K562 (cell line): ENCODE results near the gene KCNQ2. TPM values are rescaled to one million over a fixed set of nuclear protein-coding genes. Genes with fewer than 3 reads are reported as not detected.

ENCODE experiments used
- ATAC-seq: fragments of 200-7000 bp; cut with Tn5 transposase; 3 replicates; pipeline ENCODE4 v1.9.1; 2020; ENCODE audit warnings: moderate library complexity
- BruUV-seq: library from RNA; stranded (reverse); fragments of 400-500 nt; replicated peaks from 2 replicates; lab custom pipeline; 2021; lab: Mats Ljungman, UMichigan
- CTCF ChIA-PET: fragments of 300-600 bp; formaldehyde crosslinking; extraction: SDS; loops from one replicate; lab custom pipeline; 2021; ENCODE audit warnings: low intra/inter-chr PET ratio; lab: Yijun Ruan, JAX
- POLR2A ChIA-PET: fragments of 300-600, 350-650 bp; sonication (Branson Sonifier 250); formaldehyde crosslinking; extraction: SDS; loops from one replicate; lab custom pipeline; 2021; ENCODE audit warnings: antibody characterized with exemption, inconsistent platforms; lab: Yijun Ruan, JAX
- DNase-seq, 4 experiments: peaks; one replicate each; pipeline versions ENCODE4 v3.0.0 to v3.0.0-alpha.2; 2011 to 2018; ENCODE audit warnings: low spot score in 3 of 4, mixed read lengths in 3 of 4; ENCODE audit errors: extremely low read depth in 1 of 4
- FAIRE-seq: peaks from 2 replicates; lab custom pipeline; 2011; peaks lifted over from hg19 to GRCh38; lab: Jason Lieb, UNC
- H2AFZ ChIP-seq: 2 replicates; pipeline ENCODE4 v1.6.0; 2011; ENCODE audit warnings: low read depth, low read length, control low read depth, inconsistent platforms
- H3K27ac ChIP-seq: fragments of 200-600 bp; 3 replicates; pipeline ENCODE4 v1.8.0; 2011; ENCODE audit warnings: low read depth, mild to moderate bottlenecking, control low read depth, inconsistent platforms, low read length, moderate library complexity, mixed read lengths; ENCODE audit errors: extremely low read depth
- H3K27me3 ChIP-seq, 2 experiments: fragments of 300-600 bp in 1 of 2; 2 replicates in 1 of 2; 3 replicates in 1 of 2; pipeline versions ENCODE4 v1.6.0 to v1.8.0; 2011; ENCODE audit warnings: inconsistent platforms in 2 of 2, low read length in 2 of 2, mild to moderate bottlenecking in 1 of 2, mixed read lengths in 1 of 2, moderate library complexity in 1 of 2; ENCODE audit not compliant: control insufficient read depth in 2 of 2, insufficient read depth in 2 of 2
- H3K36me3 ChIP-seq: fragments of 300-600 bp; 3 replicates; pipeline ENCODE4 v1.8.0; 2011; ENCODE audit warnings: mild to moderate bottlenecking, low read length, inconsistent platforms; ENCODE audit not compliant: control insufficient read depth, insufficient read depth
- H3K4me1 ChIP-seq, 2 experiments: fragments of 200-600 bp in 1 of 2; replicated peaks in 1 of 2; 2 replicates in 1 of 2; 3 replicates in 1 of 2; pipeline versions ENCODE4 v1.5.1 to v1.8.0; 2011; ENCODE audit warnings: inconsistent platforms in 2 of 2, low read length in 2 of 2, mild to moderate bottlenecking in 1 of 2, mixed read lengths in 1 of 2, moderate library complexity in 1 of 2; ENCODE audit not compliant: control insufficient read depth in 2 of 2, insufficient read depth in 2 of 2
- H3K4me2 ChIP-seq: 2 replicates; pipeline ENCODE4 v1.6.1; 2011; ENCODE audit warnings: low read length, control low read depth, inconsistent platforms, mixed read lengths; ENCODE audit not compliant: insufficient read depth
- H3K4me3 ChIP-seq: fragments of 200-600 bp; sonication (generic), shearing (Covaris generic); 2 replicates; pipeline ENCODE4 v1.5.1; 2016; ENCODE audit warnings: control low read depth, inconsistent platforms
- H3K79me2 ChIP-seq: fragments of 200-600 bp; 3 replicates; pipeline ENCODE4 v1.8.0; 2011; ENCODE audit warnings: low read length, inconsistent platforms; ENCODE audit not compliant: control insufficient read depth, insufficient read depth
- H3K9ac ChIP-seq, 2 experiments: 2 replicates each; pipeline versions ENCODE4 v1.6.0 to v1.6.1; 2011; ENCODE audit warnings: low read depth in 2 of 2, low read length in 2 of 2, control low read depth in 1 of 2, inconsistent platforms in 1 of 2, mild to moderate bottlenecking in 1 of 2, mixed read lengths in 1 of 2; ENCODE audit not compliant: insufficient read depth in 1 of 2
- H3K9me1 ChIP-seq: one replicate; pipeline ENCODE4 v1.6.0; 2011; ENCODE audit warnings: inconsistent platforms, mild to moderate bottlenecking, low read length, moderate library complexity; ENCODE audit not compliant: control insufficient read depth, insufficient read depth
- H3K9me3 ChIP-seq: replicated peaks from 2 replicates; pipeline ENCODE4 v1.5.1; 2011; ENCODE audit warnings: low read depth, low read length, inconsistent platforms; ENCODE audit not compliant: control insufficient read depth, insufficient read depth
- H4K20me1 ChIP-seq: replicated peaks from 2 replicates; pipeline ENCODE4 v1.6.1; 2011; ENCODE audit warnings: low read length, inconsistent platforms, mixed read lengths; ENCODE audit not compliant: control insufficient read depth, insufficient read depth
- AFF4 ChIP-seq: sonication (generic); formaldehyde crosslinking; IDR thresholded peaks from 2 replicates; pipeline ENCODE4 v1.8.0; 2023; ENCODE audit warnings: mild to moderate bottlenecking, missing genetic modification reagents
- CBFA2T2 ChIP-seq: fragments of 450-650 bp; conservative IDR thresholded peaks from 2 replicates; pipeline ENCODE4 v1.6.1; 2017; ENCODE audit warnings: mild to moderate bottlenecking
- CEBPG ChIP-seq, 3 experiments: fragments of 200-800 bp in 1 of 3; sonication (Bioruptor generic) in 1 of 3; sonication (generic) in 1 of 3; formaldehyde crosslinking in 1 of 3; IDR thresholded peaks in 2 of 3; conservative IDR thresholded peaks in 1 of 3; 2 replicates each; pipeline versions ENCODE4 v1.6.1 to v1.8.0; 2016 to 2022; ENCODE audit warnings: missing compliant biosample characterization in 2 of 3, missing genetic modification characterization in 2 of 3, mild to moderate bottlenecking in 1 of 3, missing genetic modification reagents in 1 of 3
- CHCHD3 ChIP-seq: fragments of 250-450 bp; sonication (Bioruptor Pico); IDR thresholded peaks from 2 replicates; pipeline ENCODE4 v2.1.2; 2022; ENCODE audit warnings: mild to moderate bottlenecking
- HMG20B ChIP-seq: fragments of 250-450 bp; sonication (Bioruptor Pico); IDR thresholded peaks from 2 replicates; pipeline ENCODE4 v1.5.0; 2021; ENCODE audit warnings: mild to moderate bottlenecking
- HNRNPK ChIP-seq: fragments of 200-400 bp; formaldehyde crosslinking; IDR thresholded peaks from one replicate; pipeline ENCODE4 v1.6.1; 2018; ENCODE audit warnings: mild to moderate bottlenecking, low read depth, low read length; ENCODE audit not compliant: poor library complexity, severe bottlenecking
- NR4A1 ChIP-seq, 2 experiments: fragments of 250-450 bp in 1 of 2; fragments of 450-650 bp in 1 of 2; sonication (Bioruptor Pico) in 1 of 2; IDR thresholded peaks; 2 replicates each; pipeline versions ENCODE4 v1.4.0 to v1.6.1; 2016 to 2020; ENCODE audit warnings: mild to moderate bottlenecking in 2 of 2, missing compliant biosample characterization in 1 of 2, missing genetic modification characterization in 1 of 2, moderate library complexity in 1 of 2
- PCBP1 ChIP-seq: fragments of 200-400 bp; formaldehyde crosslinking; IDR thresholded peaks from 2 replicates; pipeline ENCODE4 v1.6.1; 2018; ENCODE audit warnings: mild to moderate bottlenecking, low read depth, low read length; ENCODE audit not compliant: poor library complexity, severe bottlenecking
- PHF8 ChIP-seq: fragments of 200-600 bp; sonication (generic); IDR thresholded peaks from 2 replicates; pipeline ENCODE4 v1.6.1; 2012; ENCODE audit warnings: mixed run types, mild to moderate bottlenecking, inconsistent platforms, low read length, moderate library complexity, borderline replicate concordance
- SAFB2 ChIP-seq: fragments of 200-400 bp; formaldehyde crosslinking; IDR thresholded peaks from 2 replicates; pipeline ENCODE4 v1.6.1; 2018; ENCODE audit warnings: borderline replicate concordance, low read length, low read depth, moderate library complexity; ENCODE audit not compliant: severe bottlenecking
- SMARCA4 ChIP-seq: fragments of 450-650 bp; IDR thresholded peaks from 2 replicates; pipeline ENCODE4 v1.6.1; 2016
- SREBF1 ChIP-seq: fragments of 150-350 bp; IDR thresholded peaks from 2 replicates; pipeline ENCODE4 v1.6.1; 2014; ENCODE audit warnings: antibody characterized with exemption, low read depth, low read length, borderline replicate concordance
- TAF1 ChIP-seq: IDR thresholded peaks from 2 replicates; pipeline ENCODE4 v1.6.1; 2011; ENCODE audit warnings: mild to moderate bottlenecking, low read length, moderate library complexity; ENCODE audit not compliant: insufficient read depth, control insufficient read depth, severe bottlenecking; ENCODE audit errors: extremely low read depth
- ZNF24 ChIP-seq: fragments of 450-650 bp; IDR thresholded peaks from 2 replicates; pipeline ENCODE4 v1.6.1; 2016
- ZNF274 ChIP-seq: IDR thresholded peaks from 2 replicates; pipeline ENCODE4 v1.6.1; 2011; ENCODE audit warnings: low read depth, mild to moderate bottlenecking, low read length, moderate library complexity, borderline replicate concordance
- ZNF280B ChIP-seq: fragments of 250-450 bp; sonication (Bioruptor Pico); IDR thresholded peaks from 2 replicates; pipeline ENCODE4 v1.5.1; 2021; ENCODE audit warnings: mild to moderate bottlenecking
- ZNF785 ChIP-seq: fragments of 250-450 bp; sonication (Bioruptor Pico); IDR thresholded peaks from 2 replicates; pipeline ENCODE4 v1.4.0; 2020; ENCODE audit warnings: mild to moderate bottlenecking
- WGBS: fragments of 100-300 bp; shearing (Covaris generic); methylation state at CpG from one replicate; pipeline ENCODE4 v1.1.6; 2016; ENCODE audit warnings: low coverage, mixed read lengths; ENCODE audit not compliant: insufficient coverage; ENCODE audit errors: missing lambda C conversion rate; 5-methylcytosine and 5-hydroxymethylcytosine counted together
- in situ Hi-C: fragments of 300-500 bp; cut with MboI; formaldehyde crosslinking; loops from 4 replicates; pipeline ENCODE4 v1.15.0; 2018; ENCODE audit warnings: inconsistent platforms, mixed read lengths
- intact Hi-C: fragments of 100-400 bp; cut with micrococcal nuclease; formaldehyde crosslinking; loops from 2 replicates; pipeline ENCODE4 v1.14.2; 2022
- polyA plus RNA-seq, 8 experiments: library from polyadenylated mRNA; depleted of rRNA in 4 of 8; stranded (reverse) in 5 of 8; unstranded in 3 of 8; fragments of >200 nt; fragmentation: Nextera tagmentation in 2 of 8; fragmentation: Illumina TruSeq in 1 of 8; extraction: Ambion mirVana in 2 of 8; extraction: Trizol in 1 of 8; gene quantifications; 2 replicates each; pipeline versions ENCODE4 v1.2.1 to v1.2.3, GENCODE V29; 2011 to 2014; ENCODE audit warnings: inconsistent platforms in 1 of 8, missing spikeins in 1 of 8
- total RNA-seq, 7 experiments: library from RNA; depleted of rRNA in 6 of 7; stranded (reverse); fragments of >200 nt in 6 of 7; fragmentation: Illumina TruSeq in 2 of 7; extraction: Trizol in 2 of 7; gene quantifications; 2 replicates each; pipeline versions ENCODE4 v1.2.1 to v1.2.3, GENCODE V29; 2011 to 2021; ENCODE audit warnings: low replicate concordance in 1 of 7

Gene KCNQ2
- total and polyA plus RNA-seq, 9 of the 15 experiments (the other 6 are each of a cell fraction or from before 2014, with no cell fraction given) = 0.13 to 0.16 TPM; not detected in 7

DNA sequence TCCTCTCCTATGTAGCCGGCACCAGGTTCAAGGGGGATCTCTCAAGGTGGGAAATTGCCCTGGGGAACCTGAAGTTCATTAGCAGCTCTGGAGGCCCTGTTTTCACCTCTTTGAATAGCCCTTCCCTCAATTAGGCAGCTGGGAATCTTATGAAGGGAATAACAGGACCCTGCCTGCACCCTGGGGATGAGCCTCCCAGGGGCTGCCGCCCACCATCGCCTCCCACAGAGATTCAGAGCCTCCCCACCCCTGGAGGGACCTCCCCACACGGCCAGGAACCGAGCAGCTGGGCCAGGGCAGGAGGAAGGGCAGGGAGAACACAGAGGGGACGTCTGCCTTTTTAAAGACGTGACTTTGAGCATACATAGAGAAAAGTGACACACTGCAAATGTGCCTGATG is 31.1 kb upstream of the KCNQ2 start:
- 0 out of 4 replicates have a peak overlapping the region, but pooled peaks of 1 of the 2 experiments have one; percentile 52 for H3K9ac ChIP-seq
- FAIRE-seq (no peak), ATAC-seq (no peak), DNase-seq (no peak)
- H3K27me3 ChIP-seq = peaks cover 15 to 29% of the 10 kb centered on the region in 2 experiments; a peak in 4 of 5 replicates
- H3K9me1 ChIP-seq = no peaks in the 10 kb centered on the region
- H3K36me3 ChIP-seq = no peaks in the 10 kb centered on the region
- no TSS peak for BruUV-seq
- no peak overlapping the region for H3K27ac ChIP-seq
- H3K79me2 ChIP-seq = no peaks in the 10 kb centered on the region
- peaks cover 0 to 59% of the 10 kb centered on the region in 2 experiments; a peak in 4 of 5 replicates for H3K4me1 ChIP-seq
- POLR2A ChIA-PET = interaction anchor here (1.2 to 2.5 kb wide), 2 partner anchors 10 to 17 kb away, joined by 3 to 7 read pairs; partner anchors contain the start of gene PPDPF
- H3K4me3 ChIP-seq = no peak overlapping the region
- H2AFZ ChIP-seq = 0 out of 2 replicates have a peak overlapping the region, but pooled peaks have one; percentile 1
- no peak overlapping the region for H3K4me2 ChIP-seq
- WGBS = 1% methylated on average over 7 of the region's 7 CpGs
- in situ Hi-C loops = no loop called here
- H3K9me3 ChIP-seq = peaks cover 6% of the 10 kb centered on the region
- intact Hi-C loops = no loop called here
- H4K20me1 ChIP-seq = no peaks in the 10 kb centered on the region
- CTCF ChIA-PET = no interaction called here
- TF ChIP-seq ZNF274 (no peak), AFF4 (CRISPR knock-in tag) (no peak), SREBF1 (no peak), ZNF280B (CRISPR knock-in tag) (no peak), CEBPG (CRISPR knock-in tag; IDR thresholded peaks at IDR 0.05) (no peak), CEBPG (tag; conservative IDR thresholded peaks at IDR 0.05 in 1 of 2, IDR thresholded peaks at IDR 0.05 in 1 of 2) (no peak), CBFA2T2 (no peak), SAFB2 (no peak), CHCHD3 (CRISPR knock-in tag) (no peak), HNRNPK (no peak), TAF1 (no peak), SMARCA4 (no peak), HMG20B (CRISPR knock-in tag) (no peak), PHF8 (no peak), ZNF24 (no peak), NR4A1 (CRISPR knock-in tag; IDR thresholded peaks at IDR 0.05) (no peak), NR4A1 (tag; IDR thresholded peaks at IDR 0.05) (no peak), PCBP1 (no peak), ZNF785 (CRISPR knock-in tag) (no peak)
